ENCODE data around the gene ACVR1.

DNA sequence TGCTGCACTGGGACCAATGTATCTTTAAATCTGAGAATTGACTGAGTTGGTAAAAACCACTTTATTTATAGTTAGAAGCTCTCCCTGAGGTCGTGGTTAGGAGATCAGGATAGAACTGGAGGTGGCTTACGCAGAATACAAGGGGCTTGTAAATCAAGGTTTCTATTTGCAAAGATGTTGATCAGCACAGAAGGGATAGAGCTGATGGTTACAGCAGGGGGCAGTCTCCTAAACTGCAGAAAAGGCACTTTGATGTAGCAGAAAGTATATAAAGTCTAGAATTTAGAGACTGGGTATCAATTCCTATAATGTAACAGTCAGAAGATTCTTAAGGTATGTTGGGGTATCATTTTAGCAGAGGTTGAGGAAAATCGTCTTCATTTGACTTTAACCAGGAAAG lies 25.2 kb upstream of the ACVR1 start:
- TF ChIP-seq, protein P1, sequence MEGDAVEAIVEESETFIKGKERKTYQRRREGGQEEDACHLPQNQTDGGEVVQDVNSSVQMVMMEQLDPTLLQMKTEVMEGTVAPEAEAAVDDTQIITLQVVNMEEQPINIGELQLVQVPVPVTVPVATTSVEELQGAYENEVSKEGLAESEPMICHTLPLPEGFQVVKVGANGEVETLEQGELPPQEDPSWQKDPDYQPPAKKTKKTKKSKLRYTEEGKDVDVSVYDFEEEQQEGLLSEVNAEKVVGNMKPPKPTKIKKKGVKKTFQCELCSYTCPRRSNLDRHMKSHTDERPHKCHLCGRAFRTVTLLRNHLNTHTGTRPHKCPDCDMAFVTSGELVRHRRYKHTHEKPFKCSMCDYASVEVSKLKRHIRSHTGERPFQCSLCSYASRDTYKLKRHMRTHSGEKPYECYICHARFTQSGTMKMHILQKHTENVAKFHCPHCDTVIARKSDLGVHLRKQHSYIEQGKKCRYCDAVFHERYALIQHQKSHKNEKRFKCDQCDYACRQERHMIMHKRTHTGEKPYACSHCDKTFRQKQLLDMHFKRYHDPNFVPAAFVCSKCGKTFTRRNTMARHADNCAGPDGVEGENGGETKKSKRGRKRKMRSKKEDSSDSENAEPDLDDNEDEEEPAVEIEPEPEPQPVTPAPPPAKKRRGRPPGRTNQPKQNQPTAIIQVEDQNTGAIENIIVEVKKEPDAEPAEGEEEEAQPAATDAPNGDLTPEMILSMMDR (IDR thresholded peaks at IDR 0.05), result peak; percentile 46
- 0 out of 2 replicates have a peak, but pooled peaks have one; percentile 23 for TF ChIP-seq TCF7L2 (IDR thresholded peaks at IDR 0.05; ENCODE audit: low read depth, low read length)

Data from Panc1 (cell line).